GM12864 (cell line): ENCODE measurements around the gene ILF3.

ENCODE experiments used
- DNase-seq: peaks from one replicate; pipeline ENCODE4 v3.0.0-alpha.2; 2011; ENCODE audit warnings: low read depth
- H3K4me3 ChIP-seq: 2 replicates; pipeline ENCODE4 v1.5.1; 2011; ENCODE audit warnings: mild to moderate bottlenecking, low read depth, low read length, control low read depth
- CTCF ChIP-seq: IDR thresholded peaks from 2 replicates; pipeline ENCODE4 v1.5.1; 2011; ENCODE audit warnings: low read depth, mild to moderate bottlenecking, moderate library complexity, low read length, control low read depth, inconsistent platforms; ENCODE audit errors: missing control alignments

The ILF3 gene

GRCh38 chr19:10683582-10683981, 29.4 kb downstream of the ILF3 start:
- H3K4me3 ChIP-seq, result no peak overlapping the region
- DNase-seq, result no peak
- no peak for TF ChIP-seq CTCF

- no peak for TF ChIP-seq CTCF
- no peak for DNase-seq
- H3K4me3 ChIP-seq, result no peak overlapping the region
Measured at GRCh38 chr19:10685210-10685609, 31.1 kb downstream of the ILF3 start.

- DNase-seq, result no peak
- no peak for TF ChIP-seq CTCF
- H3K4me3 ChIP-seq, result no peak overlapping the region
Measured at GRCh38 chr19:10686193-10686592, 32.0 kb downstream of the ILF3 start.

GRCh38 chr19:10686661-10687517, 32.7 kb downstream of the ILF3 start:
- TF ChIP-seq CTCF, result no peak
- DNase-seq, result no peak
- H3K4me3 ChIP-seq, result no peak overlapping the region

- DNase-seq, result no peak
- no peak overlapping the region for H3K4me3 ChIP-seq
- no peak for TF ChIP-seq CTCF
Measured at GRCh38 chr19:10687518-10688288, 33.6 kb downstream of the ILF3 start.

- TF ChIP-seq CTCF, result no peak
- no peak for DNase-seq
Measured at GRCh38 chr19:10688545-10689280, 34.6 kb downstream of the ILF3 start.

More at GRCh38 chr19:10688545-10689280, 34.6 kb downstream of the ILF3 start:
- no peak overlapping the region for H3K4me3 ChIP-seq
